HG03571 (cell line): ENCODE measurements around the gene DBN1.

ENCODE experiments used
- ATAC-seq: cut with Tn5 transposase; IDR thresholded peaks from one replicate; pipeline ENCODE4 v1.9.1; 2021; ENCODE audit not compliant: unreplicated experiment

Gene DBN1

DNA sequence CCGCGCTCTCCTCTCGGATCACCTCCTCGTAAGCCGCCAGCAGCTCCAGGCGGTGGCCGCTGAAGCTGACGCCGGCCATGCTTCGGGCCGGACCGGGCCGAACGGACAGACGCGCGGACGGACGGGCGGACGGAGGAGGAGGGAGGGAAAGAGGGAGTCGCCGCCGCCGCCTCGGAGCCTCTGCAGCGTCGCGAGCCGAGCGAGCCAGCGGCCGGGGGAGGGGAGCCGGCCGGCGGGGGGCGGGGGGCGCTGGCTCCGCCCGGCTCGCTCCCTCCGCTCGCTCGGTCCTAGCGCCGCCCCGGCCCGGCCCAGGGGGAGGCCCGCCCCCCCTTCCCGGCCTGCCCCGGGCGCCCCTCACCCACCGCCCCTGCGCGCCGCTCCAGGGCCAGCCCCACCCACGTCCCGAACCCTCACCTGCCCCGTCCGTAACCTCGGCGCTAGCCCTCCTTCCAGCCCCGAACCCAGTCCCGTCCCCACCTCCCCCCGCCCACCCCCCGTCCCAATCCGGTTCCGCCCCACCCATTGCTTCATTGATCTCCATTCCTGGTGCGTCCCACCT lies at the start of gene DBN1:
Gene DBN1 (minus strand): TSS at position 192 of the 559 bp plus-strand sequence. CDS start 113 bp downstream, at position 79.
- ATAC-seq: no peak

DNA sequence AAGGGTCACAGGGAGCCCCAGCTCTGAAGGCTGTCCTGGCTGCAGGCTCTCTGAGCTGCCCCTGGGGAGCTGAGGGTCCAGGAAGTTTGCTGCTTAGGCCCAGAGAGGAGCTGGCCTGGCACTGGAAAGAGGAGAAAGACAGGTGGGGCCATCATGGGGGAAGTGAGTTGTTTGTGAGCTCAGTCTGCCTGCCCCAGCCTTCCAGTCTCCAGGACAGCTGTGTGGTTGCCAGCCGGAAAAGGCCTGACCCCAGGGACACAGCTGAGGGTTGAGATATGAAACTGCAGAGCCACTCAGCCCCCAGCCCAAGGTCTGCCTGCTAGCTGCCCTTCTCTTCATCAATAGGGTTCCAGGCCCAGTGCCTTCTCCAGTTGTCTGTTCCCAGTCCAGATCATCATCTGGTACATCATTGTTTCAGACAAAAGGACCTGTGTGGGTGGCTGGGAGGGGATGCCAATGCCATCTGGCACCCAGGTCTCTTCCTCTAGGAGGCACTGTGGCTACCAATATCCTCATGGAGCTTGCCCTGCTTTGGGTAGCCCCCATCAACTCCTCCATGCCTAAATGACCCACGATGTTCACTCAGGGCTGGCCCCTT lies 47.6 kb upstream of the DBN1 start:
- no peak for ATAC-seq

DNA sequence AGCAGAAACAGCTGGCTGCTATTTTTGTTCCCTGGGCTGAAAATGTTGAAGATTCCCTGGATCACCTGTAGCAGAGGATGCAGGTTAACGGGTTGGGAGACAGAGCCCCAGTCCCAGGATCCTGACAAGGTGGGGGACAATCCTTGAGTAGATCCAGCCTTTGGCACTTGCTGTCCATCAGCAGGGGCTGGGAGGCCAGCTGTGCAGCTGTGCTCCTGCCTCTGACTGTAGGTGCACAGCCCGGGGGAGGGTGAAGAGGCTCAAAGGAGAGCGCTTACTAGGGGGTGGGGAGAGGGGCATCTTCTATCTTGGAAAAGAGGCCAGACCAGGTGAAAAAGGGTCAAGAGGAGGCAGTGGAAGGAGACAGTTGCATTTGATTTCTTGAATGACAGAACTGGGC lies 46.8 kb upstream of the DBN1 start:
- ATAC-seq: no peak

DNA sequence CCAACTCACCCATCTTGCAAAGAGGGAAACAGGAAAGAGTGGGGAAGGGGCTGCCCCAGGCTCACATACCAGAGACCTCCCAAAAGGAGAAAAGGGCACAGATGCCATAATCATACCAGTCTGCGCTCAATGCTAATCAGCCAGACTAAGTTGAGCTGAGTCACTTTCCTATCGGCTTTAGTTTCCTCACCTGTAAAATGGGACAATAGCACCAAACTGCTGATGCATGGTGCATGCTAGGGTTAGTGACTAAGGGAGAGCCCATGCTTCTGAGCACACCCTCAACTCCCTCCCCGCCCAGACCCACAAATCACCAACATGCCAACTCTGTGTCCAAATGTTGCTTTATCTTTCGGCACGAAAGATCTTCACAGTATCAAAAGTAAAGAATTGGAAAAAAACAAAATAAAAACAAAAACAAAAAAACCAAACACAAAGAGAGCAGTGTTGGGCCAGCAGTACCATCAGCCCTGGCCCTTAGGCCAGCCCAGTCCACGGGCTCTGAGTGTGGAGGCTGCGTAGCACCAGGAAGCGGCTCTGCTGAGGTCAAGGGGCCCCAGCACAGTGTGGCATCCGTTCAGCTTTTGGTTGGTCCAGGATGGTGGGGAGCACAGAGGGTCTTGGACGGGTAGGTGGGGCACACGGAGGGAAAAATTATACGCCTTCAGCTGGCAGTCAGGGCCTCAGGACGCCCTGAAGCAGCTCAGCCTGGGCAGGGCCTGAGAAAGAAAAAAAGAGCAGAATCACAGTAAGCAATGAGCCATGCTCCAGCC lies 46.2 kb upstream of the DBN1 start:
- ATAC-seq: no peak

DNA sequence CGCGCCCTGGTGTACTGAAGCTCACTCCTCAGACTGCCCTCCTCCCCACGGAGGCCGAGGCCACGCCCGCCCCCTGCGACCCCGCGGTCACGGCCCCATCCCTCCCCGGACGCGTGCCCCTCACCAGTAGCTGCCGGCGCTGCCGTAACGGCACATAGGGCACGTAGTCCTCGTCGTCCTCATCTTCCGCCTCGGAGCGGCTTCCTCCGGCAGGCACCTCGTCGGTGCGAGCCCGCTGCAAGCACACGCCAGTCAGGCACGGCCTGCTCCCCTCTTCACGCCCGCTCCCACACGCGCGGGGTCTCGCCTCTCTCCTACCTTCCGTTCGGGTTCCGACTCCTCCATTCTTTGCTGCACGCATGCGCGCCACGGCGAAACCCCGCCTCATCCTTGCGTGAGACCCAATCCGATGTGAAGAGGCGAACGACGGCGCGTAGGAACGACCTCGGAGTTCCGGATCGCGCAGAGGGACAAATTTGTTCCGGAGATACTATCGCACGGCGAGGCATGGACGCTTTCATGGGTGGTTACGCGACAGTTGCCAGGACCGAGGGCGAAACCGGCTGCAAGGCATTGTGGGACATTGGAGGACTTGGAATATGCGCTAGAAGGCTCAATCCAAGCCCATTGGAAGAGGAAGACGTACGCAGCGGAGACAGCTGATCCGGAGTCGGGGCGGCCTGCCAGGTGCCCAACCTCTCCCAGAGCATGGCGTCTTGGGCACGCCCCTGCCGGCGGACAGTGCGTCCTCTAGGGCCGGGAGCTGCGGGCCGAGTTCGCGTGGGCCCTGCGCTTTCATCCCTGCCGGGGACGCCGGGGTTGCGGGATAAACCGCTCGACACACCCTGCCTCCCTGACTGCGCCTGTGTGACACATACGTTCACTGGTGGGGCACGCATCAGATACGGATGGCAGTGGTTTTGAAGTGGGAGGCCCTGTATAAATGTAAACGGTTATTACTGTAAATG lies 43.5 kb upstream of the DBN1 start, which contains the start of gene DDX41:
Gene DDX41 (minus strand): TSS at position 361 of the 968 bp plus-strand sequence. CDS start 16 bp downstream, at position 345.
- peak; percentile 69 for ATAC-seq

DNA sequence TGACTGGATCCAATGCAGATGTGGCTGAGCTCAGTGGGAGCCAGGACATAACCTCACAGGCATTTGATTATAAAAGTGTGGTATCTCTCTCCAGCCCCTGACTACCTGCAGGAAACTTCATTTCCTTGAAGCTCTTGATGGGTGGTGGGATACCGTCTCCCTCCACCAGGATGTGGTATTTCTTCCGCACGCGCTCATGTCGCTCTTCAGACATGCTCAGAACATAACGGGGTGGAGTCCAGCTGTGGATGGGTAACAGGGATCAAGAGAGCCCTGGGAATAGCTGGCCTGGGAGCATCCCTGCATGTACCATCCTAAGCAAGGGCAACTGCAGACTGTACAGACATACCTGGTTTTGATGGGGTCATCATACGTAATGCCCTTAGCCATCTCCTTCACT lies 42.1 kb upstream of the DBN1 start:
- no peak for ATAC-seq

DNA sequence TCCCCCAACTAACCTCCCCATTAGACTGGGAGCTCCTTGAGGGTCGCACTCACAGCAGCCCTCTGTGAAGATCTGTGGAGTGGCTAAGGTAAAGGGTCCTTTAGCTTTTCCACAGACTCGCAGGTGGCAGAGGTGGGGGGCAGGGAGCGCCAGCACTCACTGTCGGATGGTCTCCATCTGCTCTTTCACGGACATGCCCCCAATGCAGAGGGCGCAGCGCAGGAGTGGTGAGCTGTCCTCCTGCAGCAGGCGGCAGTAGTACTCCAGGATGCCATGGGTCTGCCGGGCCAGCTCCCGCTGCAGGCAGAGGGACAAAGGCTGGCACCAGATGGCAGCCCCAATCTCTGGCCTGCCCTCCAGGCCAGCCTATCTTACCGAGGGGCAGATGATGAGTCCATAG lies 41.1 kb upstream of the DBN1 start:
- ATAC-seq: no peak

DNA sequence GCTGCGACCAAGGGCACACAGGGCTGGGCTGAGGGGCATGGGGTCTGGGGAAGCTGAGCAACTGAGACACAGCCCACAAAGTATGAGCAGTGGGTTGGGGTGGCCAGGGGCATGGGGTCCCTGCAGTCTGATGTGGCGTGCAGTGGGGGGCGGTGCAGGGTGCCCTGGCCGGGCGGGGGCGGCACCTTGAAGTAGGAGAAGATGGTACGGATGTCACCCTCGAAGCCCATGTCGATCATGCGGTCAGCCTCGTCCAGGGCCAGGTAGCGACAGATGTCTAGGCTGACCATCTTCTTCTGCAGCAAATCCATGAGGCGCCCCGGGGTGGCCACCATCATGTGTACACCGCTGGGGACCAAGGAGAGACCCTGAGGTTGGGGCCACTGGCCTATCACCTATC lies 40.1 kb upstream of the DBN1 start:
- no peak for ATAC-seq

DNA sequence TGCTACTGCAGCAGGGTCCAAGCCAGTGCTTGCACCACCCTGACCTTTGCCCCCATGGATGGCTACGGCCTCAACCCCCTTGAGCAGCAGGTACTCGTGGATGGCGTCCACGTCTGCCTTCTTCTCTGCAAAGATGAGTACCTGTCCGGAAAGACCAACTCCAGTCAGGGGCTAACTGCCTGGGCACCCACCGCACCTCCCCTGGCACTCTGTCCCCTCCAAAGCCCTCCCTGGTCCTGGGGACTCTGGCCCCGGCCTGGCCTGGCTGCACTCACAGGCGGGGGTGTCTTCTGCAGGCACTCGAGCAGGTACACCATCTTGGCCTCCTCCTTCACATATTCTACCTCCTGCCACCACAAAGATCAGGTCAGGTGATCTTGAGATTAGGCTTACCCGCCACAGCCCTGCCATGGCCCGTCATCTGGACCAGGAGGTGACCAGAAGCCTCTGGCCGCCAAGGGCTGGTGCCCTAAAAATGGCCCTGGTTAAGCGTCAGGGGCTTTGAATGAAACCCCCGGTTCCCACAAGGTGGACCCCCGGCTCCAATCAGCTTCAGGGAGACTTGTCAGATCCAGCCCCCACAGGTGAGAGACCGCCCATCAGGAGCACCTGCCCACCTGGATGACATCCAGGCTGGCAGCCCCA lies 39.4 kb upstream of the DBN1 start:
- no peak for ATAC-seq

DNA sequence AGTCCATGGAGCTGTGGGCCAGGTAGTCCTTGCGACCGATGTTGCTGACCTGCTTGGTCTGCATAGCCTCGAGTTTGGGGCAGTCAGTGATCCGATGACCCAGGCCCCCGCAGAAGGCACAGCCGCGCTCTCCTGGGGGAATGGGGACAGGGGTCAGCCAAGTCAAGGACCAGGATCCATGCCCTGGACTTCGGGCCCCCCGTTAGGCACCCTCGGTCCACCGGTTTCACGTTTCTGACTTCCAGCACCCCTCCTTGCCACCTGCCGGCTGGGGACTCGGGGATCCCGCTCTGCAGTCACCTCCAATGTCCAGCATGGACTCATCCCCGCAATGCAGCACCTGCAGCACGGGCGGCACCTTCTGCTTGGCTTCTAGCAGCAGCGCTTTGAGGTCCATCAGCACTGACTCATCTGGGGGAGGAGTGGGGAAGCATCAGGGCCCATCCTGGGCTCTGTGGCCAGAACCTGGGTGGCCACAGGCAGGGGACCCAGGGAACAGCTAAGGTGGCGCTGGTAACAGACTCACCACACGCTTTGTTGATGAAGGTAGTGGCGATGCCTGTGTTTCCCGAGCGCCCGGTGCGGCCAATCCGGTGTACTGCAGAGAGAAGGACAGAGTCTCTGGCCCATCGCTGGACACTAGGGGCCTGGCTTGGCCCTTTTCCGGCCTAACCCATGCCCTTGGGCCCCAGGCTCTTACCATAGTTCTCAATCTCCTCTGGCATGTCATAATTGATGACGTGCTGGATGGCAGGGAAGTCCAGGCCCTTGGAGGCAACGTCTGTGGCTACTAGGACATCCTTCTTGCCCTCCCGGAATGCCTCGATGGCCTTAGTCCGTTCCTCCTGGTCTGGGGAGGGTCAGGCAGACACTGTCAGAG lies 38.6 kb upstream of the DBN1 start:
- no peak for ATAC-seq

DNA sequence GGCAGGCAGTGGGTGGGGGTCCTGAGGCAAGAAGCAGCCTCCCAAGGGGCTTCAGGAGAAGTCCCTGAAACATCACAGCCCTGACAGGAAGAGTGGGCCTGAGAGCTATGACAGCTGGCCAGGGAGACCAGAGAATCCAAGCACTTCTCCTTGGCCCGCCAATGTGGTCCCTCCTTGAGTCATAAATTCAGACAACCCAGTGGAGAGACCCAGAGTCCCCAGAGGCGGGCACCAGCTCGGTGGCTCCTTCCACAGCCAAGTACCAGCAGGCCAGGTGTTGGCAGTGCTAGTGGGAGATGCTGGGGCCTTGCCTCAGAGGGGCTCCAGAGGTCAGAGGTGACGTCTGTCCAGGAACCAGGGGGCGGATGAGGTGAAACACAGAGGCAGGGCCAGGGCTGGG lies 37.7 kb upstream of the DBN1 start:
- ATAC-seq: no peak

DNA sequence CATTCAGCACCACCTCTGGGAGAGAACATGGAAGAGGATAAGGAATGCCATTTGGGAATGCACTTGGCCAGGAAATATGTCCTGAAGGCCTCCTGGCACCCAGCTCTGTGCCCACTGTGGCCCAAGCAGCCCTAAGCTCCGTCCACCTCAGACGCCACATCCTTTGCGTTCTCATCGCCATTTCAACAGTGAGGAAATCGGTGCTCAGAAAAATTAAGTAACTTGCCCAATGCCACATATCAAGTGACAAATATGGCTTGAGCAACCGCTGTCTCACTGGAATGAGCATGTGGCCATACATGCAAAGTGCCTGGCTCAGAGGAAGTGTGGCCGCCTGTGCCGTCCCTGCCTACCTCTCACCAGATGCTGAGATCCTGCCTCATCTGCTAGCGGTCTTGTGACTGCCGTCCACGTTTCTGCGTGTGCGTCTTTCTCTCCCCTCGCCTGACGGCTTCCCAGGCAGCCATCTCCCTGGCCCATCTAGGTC lies 37.2 kb upstream of the DBN1 start:
- ATAC-seq: peak; percentile 29

DNA sequence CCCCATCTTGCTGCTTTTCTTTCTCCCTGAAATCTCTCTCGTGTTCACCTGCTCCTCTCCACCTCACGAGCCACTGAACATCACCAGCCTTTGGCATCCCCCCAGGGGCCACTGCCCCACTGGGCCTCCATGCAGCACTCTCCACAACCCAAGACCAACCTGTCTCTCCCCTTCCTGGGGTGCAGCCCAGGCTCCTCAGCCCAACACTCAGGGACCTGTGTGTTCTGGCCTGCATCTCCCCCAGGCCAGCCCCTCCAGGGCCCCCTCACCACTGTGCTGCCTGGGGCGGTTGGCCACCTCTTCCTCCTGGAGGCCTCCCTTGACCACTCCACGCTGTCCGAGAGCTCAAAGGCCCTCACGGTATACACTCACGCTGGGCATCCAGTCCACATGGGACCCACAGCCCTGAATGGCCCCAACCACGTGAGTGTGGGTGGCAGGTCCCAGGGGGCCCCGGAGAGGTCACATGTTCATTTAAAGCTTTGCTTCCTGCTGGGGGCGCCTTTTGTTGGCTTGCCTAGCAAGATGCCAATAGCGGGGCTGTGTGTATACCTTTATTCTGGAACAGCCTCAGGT lies 36.6 kb upstream of the DBN1 start:
- ATAC-seq: peak; percentile 27

DNA sequence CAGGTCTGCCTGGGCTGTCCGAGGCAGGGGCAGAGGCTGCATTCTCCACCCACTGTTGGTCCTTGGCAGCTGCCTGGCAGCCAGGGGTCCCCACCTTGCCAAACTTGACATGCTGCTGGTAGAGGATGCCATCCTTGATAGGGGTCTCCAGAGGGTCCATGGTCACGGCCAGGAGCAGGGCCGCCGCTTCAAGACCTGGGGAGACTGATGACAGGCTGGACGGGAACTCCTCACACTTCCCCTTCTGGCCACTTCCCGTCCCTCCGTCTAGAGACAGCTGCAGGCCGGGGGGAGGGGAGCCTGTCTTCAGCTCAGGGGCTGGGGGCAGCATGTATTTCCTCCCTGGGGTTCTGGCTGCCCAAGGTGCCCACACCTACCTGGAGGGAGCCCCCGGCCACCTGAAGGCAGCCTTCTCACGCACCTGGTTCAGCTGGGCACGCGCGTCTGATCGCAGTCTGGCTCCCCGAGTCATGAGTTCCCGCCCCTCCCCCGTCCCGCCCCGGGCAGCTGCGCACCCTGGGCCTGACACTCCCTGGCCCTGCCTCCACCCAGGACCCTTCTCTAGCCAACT lies 36.0 kb upstream of the DBN1 start, which contains the start of gene DOK3:
Gene DOK3 (minus strand): TSS at position 446 of the 571 bp plus-strand sequence. CDS start 286 bp downstream, at position 160.
- no peak for ATAC-seq

DNA sequence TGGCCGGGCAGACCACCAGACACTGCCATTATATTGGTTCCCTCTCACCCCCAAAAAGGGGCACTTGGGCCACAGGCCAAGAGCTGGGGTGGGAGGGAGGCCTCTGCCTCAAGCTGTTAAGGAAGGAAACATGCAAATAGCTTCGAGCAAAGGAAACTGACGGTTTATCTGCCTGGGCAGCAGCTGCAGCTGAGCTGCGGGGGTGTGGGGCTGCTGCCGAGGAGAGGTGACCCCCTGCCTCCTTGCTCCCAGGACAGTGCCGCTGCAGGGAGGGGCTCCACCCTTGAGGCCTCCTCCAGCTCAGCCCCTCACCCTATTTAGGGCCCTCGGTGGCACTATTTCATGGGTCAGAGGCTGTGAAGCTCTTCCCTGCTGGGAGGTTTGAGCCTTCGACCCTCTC lies 35.4 kb upstream of the DBN1 start:
- ATAC-seq: no peak

DNA sequence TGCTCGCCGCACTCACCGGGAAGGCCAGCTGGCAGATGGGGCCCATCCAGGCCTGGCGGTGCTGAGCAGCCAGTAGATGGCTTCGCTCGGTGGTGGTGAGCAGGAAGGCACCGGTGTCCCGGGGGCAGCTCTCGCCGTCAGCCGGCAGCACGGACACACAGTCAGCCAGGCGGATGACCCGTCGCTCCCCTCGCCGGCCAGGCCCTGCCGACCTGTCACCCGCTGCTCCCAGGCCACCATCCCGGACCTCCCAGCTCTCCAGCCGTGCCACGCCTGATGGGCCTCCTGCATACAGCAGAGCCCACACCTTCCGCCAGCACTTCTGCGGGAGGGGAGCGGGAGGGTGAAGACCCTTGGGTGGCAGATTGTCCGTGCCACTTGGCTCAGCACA lies 34.8 kb upstream of the DBN1 start:
- no peak for ATAC-seq

DNA sequence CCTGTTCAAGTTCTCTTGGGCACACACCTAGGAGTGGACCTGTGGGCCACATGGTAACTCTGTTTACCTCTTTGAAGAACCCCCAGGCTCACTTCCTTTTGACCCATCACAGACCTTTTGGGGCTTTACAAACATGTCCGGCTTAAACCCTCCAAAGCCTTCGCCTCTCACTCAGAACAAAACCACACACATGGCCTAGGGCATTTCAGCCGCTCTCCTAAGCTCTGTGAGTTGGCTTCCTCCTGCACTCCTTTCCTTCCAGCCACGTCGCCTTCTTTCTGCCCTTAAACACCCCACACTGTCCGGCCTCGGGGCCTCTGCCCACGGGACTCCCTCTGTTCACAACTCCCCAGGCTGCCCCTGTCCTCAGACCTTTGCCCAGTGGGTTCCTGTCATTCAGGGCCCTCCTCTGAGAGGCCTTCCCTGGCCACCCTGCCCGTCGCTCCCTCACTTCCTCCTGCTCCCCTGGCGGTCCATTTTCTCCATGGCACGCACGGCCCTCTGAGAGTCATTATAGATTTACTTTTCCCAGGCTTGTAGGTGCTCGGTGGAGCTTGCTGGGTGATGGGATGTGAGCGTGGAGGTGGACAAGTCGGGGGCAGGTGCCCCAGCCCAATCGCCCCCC lies 34.3 kb upstream of the DBN1 start:
- ATAC-seq: no peak

DNA sequence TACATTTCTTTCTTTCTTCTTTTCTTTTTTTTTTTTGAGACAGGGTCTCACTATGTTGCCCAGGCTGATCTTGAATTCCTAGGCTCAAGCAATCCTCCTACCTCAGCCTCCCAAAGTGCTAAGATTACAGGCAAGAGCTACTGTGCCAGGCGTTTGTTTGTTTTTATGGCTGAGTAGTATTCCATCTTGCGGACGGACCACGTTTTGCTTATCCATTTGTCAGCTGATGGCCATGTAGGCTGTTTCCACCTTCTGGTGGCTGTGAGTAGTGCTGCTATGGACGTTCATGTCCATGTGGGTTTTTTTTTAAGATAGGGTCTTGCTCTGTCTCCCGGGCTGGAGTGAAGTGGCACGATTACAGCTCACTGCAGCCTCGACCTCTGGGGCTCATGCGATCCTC lies 33.7 kb upstream of the DBN1 start:
- no peak for ATAC-seq
